DND-41 (cell line): ENCODE results near the gene ALOX12B.

Experiments used
- ATAC-seq: fragments of 200-7000 bp; cut with Tn5 transposase; 3 replicates; pipeline ENCODE4 v1.9.1; 2021; ENCODE audit warnings: low read depth; ENCODE audit not compliant: insufficient read depth
- DNase-seq: peaks from one replicate; pipeline ENCODE4 v3.0.0-alpha.2; 2020
- H2AFZ ChIP-seq: 2 replicates; pipeline ENCODE4 v1.6.0; 2012; ENCODE audit warnings: low read depth, low read length
- H3K27ac ChIP-seq: 2 replicates; pipeline ENCODE4 v1.5.1; 2012; ENCODE audit warnings: low read length, inconsistent platforms
- H3K27me3 ChIP-seq: fragments of 200-600 bp; sonication (generic); 2 replicates; pipeline ENCODE4 v1.6.0; 2012; ENCODE audit warnings: low read length, mild to moderate bottlenecking, inconsistent platforms; ENCODE audit not compliant: insufficient read depth, poor library complexity
- H3K36me3 ChIP-seq: 2 replicates; pipeline ENCODE4 v1.5.1; 2012; ENCODE audit warnings: low read length, inconsistent platforms; ENCODE audit not compliant: insufficient read depth
- H3K4me1 ChIP-seq: 2 replicates; pipeline ENCODE4 v1.5.1; 2012; ENCODE audit warnings: mild to moderate bottlenecking, low read length; ENCODE audit not compliant: insufficient read depth
- H3K4me2 ChIP-seq: 2 replicates; pipeline ENCODE4 v1.6.0; 2012; ENCODE audit warnings: mild to moderate bottlenecking, moderate library complexity, low read length, inconsistent platforms; ENCODE audit not compliant: insufficient read depth
- H3K4me3 ChIP-seq, 2 experiments: fragments of 200-600 bp in 1 of 2; shearing (Covaris generic) in 1 of 2; 2 replicates each; pipeline ENCODE4 v1.5.1; 2012 to 2016; ENCODE audit warnings: inconsistent platforms in 2 of 2, low read length in 2 of 2, mild to moderate bottlenecking in 2 of 2, low read depth in 1 of 2, moderate library complexity in 1 of 2
- H3K79me2 ChIP-seq: 2 replicates; pipeline ENCODE4 v1.6.0; 2012; ENCODE audit warnings: low read length, inconsistent platforms; ENCODE audit not compliant: insufficient read depth
- H3K9ac ChIP-seq: 2 replicates; pipeline ENCODE4 v1.6.0; 2012; ENCODE audit warnings: low read depth, mild to moderate bottlenecking, inconsistent platforms, low read length, moderate library complexity
- H3K9me3 ChIP-seq: 2 replicates; pipeline ENCODE4 v1.5.1; 2012; ENCODE audit warnings: low read length, moderate library complexity, mild to moderate bottlenecking, inconsistent platforms; ENCODE audit not compliant: insufficient read depth, severe bottlenecking
- H4K20me1 ChIP-seq: 2 replicates; pipeline ENCODE4 v1.6.0; 2012; ENCODE audit warnings: low read length; ENCODE audit not compliant: insufficient read depth
- EZH2 ChIP-seq: IDR thresholded peaks from 3 replicates; pipeline ENCODE4 v1.6.1; 2012; ENCODE audit warnings: borderline replicate concordance, low read depth, mild to moderate bottlenecking, moderate library complexity, low read length, inconsistent platforms; ENCODE audit not compliant: severe bottlenecking
- TF ChIP-seq, protein P1 (sequence below): IDR thresholded peaks from 2 replicates; pipeline ENCODE4 v1.5.1; 2012; ENCODE audit warnings: borderline replicate concordance, low read length, moderate library complexity, mild to moderate bottlenecking; ENCODE audit not compliant: poor library complexity, severe bottlenecking; ENCODE audit errors: extremely low read depth

The ALOX12B gene

DNA sequence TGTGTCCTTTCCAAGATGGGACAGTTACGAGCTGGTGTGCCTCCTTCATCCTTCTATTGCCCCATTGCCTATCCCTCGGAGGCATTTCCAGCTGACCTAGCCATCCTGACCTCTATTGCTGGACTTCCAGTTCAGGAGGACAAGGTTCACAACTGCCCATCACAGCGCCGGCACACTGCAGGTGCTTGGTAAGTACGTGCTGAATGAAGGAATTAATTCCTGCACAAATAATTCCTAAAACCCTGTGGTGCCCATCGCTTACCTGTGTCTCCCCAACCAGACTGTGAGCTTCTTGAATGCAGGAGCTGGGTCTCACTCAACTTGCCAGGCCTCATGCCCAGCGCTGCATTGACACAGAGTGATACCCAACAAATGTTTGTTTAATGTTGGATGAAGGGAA is 35.7 kb downstream of the ALOX12B start:
- H3K9me3 ChIP-seq: no peaks in the 10 kb centered on the region
- H4K20me1 ChIP-seq: no peaks in the 10 kb centered on the region
- H3K27me3 ChIP-seq: peaks cover 1% of the 10 kb centered on the region
- DNase-seq (no peak), ATAC-seq (no peak)
- H3K4me3 ChIP-seq: no peak overlapping the region
- no peak overlapping the region for H3K27ac ChIP-seq
- no peaks in the 10 kb centered on the region for H3K4me1 ChIP-seq
- H3K79me2 ChIP-seq: no peaks in the 10 kb centered on the region
- TF ChIP-seq, protein P1, sequence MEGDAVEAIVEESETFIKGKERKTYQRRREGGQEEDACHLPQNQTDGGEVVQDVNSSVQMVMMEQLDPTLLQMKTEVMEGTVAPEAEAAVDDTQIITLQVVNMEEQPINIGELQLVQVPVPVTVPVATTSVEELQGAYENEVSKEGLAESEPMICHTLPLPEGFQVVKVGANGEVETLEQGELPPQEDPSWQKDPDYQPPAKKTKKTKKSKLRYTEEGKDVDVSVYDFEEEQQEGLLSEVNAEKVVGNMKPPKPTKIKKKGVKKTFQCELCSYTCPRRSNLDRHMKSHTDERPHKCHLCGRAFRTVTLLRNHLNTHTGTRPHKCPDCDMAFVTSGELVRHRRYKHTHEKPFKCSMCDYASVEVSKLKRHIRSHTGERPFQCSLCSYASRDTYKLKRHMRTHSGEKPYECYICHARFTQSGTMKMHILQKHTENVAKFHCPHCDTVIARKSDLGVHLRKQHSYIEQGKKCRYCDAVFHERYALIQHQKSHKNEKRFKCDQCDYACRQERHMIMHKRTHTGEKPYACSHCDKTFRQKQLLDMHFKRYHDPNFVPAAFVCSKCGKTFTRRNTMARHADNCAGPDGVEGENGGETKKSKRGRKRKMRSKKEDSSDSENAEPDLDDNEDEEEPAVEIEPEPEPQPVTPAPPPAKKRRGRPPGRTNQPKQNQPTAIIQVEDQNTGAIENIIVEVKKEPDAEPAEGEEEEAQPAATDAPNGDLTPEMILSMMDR: no peak
- TF ChIP-seq EZH2: no peak
- H3K36me3 ChIP-seq: no peaks in the 10 kb centered on the region
- no peak overlapping the region for H3K4me2 ChIP-seq
- no peak overlapping the region for H3K9ac ChIP-seq
- no peak overlapping the region for H2AFZ ChIP-seq

- TF ChIP-seq, protein P1: no peak
- no peak for TF ChIP-seq EZH2
- H3K9me3 ChIP-seq: no peaks in the 10 kb centered on the region
- no peak for ATAC-seq
- H3K4me2 ChIP-seq: no peak overlapping the region
- H3K79me2 ChIP-seq: no peaks in the 10 kb centered on the region
- H3K36me3 ChIP-seq: no peaks in the 10 kb centered on the region
- no peak overlapping the region for H2AFZ ChIP-seq
- H4K20me1 ChIP-seq: no peaks in the 10 kb centered on the region
- H3K27ac ChIP-seq: no peak overlapping the region
- H3K4me3 ChIP-seq: no peak overlapping the region
- H3K27me3 ChIP-seq: peaks cover 19% of the 10 kb centered on the region
- no peaks in the 10 kb centered on the region for H3K4me1 ChIP-seq
- DNase-seq: no peak
- H3K9ac ChIP-seq: no peak overlapping the region
Measured at GRCh38 chr17:8048736-8049135, 38.8 kb downstream of the ALOX12B start.

- Histone ChIP-seq H3K4me2 (no peak overlapping the region), H3K4me1 (no peaks in the 10 kb centered on the region), H4K20me1 (no peaks in the 10 kb centered on the region), H3K27ac (no peak overlapping the region), H2AFZ (no peak overlapping the region), H3K79me2 (no peaks in the 10 kb centered on the region), H3K36me3 (no peaks in the 10 kb centered on the region), H3K9ac (no peak overlapping the region), H3K4me3 (no peak overlapping the region), H3K27me3 (peaks cover 19% of the 10 kb centered on the region), H3K9me3 (no peaks in the 10 kb centered on the region)
- DNase-seq (no peak), ATAC-seq (no peak)
- TF ChIP-seq EZH2: no peak
- TF ChIP-seq, protein P1: no peak
Measured at GRCh38 chr17:8048236-8048635, 39.3 kb downstream of the ALOX12B start.

DNA sequence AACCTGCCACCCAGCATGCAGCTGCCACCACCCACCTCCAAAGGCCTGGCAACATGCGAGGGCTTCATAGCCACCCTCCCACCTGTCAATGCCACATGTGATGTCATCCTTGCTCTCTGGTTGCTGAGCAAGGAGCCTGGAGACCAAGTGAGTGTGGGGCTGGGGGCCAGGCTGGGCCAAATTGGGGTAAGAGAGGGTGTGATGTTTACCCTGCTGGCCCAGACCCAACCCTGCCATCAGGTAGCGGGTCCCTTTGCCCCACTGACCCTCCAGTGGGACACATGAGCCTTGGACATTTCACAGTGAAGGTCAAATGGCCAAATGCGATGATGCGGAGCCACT is 39.8 kb downstream of the ALOX12B start:
- Histone ChIP-seq H3K9me3 (no peaks in the 10 kb centered on the region), H2AFZ (no peak overlapping the region), H3K4me3 (no peak overlapping the region), H3K27ac (no peak overlapping the region), H3K4me1 (no peaks in the 10 kb centered on the region), H3K27me3 (peaks cover 19% of the 10 kb centered on the region), H4K20me1 (no peaks in the 10 kb centered on the region), H3K36me3 (no peaks in the 10 kb centered on the region), H3K4me2 (no peak overlapping the region), H3K79me2 (no peaks in the 10 kb centered on the region), H3K9ac (no peak overlapping the region)
- TF ChIP-seq, protein P1: no peak
- TF ChIP-seq EZH2: no peak
- no peak for ATAC-seq
- DNase-seq: no peak
